Activated CD4-positive, alpha-beta T cell treated with anti-CD3 and anti-CD28 coated beads for 36 hours (primary cell): ENCODE results near the gene VWA5B1. TPM values are rescaled to one million over a fixed set of nuclear protein-coding genes. Genes with fewer than 3 reads are reported as not detected.

Experiments
- ATAC-seq: fragments of 200-7000 bp; cut with Tn5 transposase; one replicate; pipeline ENCODE4 v1.10.0; 2021; ENCODE audit warnings: mild to moderate bottlenecking, moderate library complexity
- CTCF ChIA-PET: fragments of 350-600 bp; sonication (Branson Sonifier 250); formaldehyde crosslinking; loops from one replicate; lab custom pipeline; 2021; ENCODE audit warnings: antibody characterized with exemption; lab: Charles Lee
- POLR2A ChIA-PET: fragments of 350-600 bp; sonication (Branson Sonifier 250); formaldehyde crosslinking; loops from one replicate; lab custom pipeline; 2021; ENCODE audit warnings: antibody characterized with exemption, inconsistent platforms; lab: Charles Lee
- DNase-seq: peaks from one replicate; pipeline ENCODE4 v3.0.0-alpha.2; 2020
- H3K27ac Mint-ChIP-seq: one replicate; pipeline ENCODE4 v1.8.0; 2021; ENCODE audit warnings: mixed read lengths
- H3K27me3 Mint-ChIP-seq: one replicate; pipeline ENCODE4 v1.8.0; 2021; ENCODE audit warnings: mixed read lengths
- H3K36me3 Mint-ChIP-seq: one replicate; pipeline ENCODE4 v1.8.0; 2021; ENCODE audit warnings: low read depth, mixed read lengths
- H3K4me1 Mint-ChIP-seq: one replicate; pipeline ENCODE4 v1.8.0; 2021; ENCODE audit warnings: mixed read lengths
- H3K4me3 Mint-ChIP-seq: one replicate; pipeline ENCODE4 v1.8.0; 2021; ENCODE audit warnings: mild to moderate bottlenecking, moderate library complexity, mixed read lengths
- H3K9me3 Mint-ChIP-seq: one replicate; pipeline ENCODE4 v1.8.0; 2021; ENCODE audit warnings: low read depth, mixed read lengths
- intact Hi-C, 2 experiments: fragments of 100-400 bp; cut with DNase I in 1 of 2; cut with micrococcal nuclease in 1 of 2; formaldehyde crosslinking; loops; one replicate each; pipeline versions ENCODE4 v1.14.2 to v1.15.1; 2022 to 2024; cut with DNase I, micrococcal nuclease
- total RNA-seq, 2 experiments: library from RNA; stranded (reverse); gene quantifications; one replicate each; pipeline ENCODE4 v1.2.3, GENCODE V29; 2021

VWA5B1 gene
- total RNA-seq, 2 experiments from 2014 or later = not detected

DNA sequence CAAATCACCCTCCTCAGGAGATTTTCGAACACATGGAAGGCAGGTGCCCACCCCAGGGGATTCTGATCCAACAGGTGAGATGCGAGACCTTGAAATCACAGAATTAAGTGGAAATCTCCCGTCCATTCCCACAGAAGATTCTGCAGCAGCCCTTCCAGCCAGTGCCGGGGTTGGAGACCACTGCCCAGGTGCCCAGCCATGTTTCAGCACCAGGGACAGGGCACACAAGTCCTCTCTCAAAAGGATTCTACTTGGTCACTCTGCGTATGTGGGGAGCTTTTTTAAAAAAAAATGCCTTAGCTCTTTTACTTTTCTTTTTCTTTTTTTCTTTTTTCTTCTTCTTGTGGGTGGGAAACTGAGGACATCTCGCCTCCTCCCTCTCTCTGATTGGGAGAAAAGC, 80.7 kb downstream of the VWA5B1 start:
- no peaks in the 10 kb centered on the region for H3K9me3 Mint-ChIP-seq
- DNase-seq = peak; percentile 29
- no peaks in the 10 kb centered on the region for H3K36me3 Mint-ChIP-seq
- ChIA-PET CTCF (interaction anchor here (1.0 to 2.5 kb wide), 3 partner anchors 9 to 55 kb away, joined by 3 to 13 read pairs (median 5); no protein-coding TSS in a partner anchor), POLR2A (no interaction called here)
- intact Hi-C loops = loop anchor here in 1 of 2 experiments (10.0 kb wide), 1 partner anchor 263 kb away; the partner anchor contains the start of gene PINK1
- H3K4me1 Mint-ChIP-seq = peaks cover 10% of the 10 kb centered on the region
- H3K27me3 Mint-ChIP-seq = peaks cover 34% of the 10 kb centered on the region
- no peak overlapping the region for H3K4me3 Mint-ChIP-seq
- no peak for ATAC-seq
- no peak overlapping the region for H3K27ac Mint-ChIP-seq

DNA sequence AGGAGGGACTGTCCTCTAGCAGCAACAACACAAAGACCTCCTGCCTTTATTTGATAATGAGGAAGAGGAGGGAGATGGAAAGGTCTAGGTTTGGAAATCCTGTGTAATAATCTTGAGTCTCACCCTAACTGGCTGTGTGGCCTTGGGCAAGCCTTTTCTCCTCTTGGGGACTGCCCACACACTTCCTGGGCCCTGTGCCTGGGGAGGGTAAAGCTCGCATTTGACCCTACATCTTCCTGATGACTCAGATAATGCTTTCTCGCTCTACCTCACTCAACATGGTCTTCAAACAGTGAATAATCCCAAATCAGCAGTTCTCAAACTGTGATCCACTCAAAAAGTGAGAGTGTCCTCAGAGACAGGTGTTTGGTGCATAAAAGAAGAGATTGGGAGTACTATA, 81.2 kb downstream of the VWA5B1 start:
- Mint-ChIP-seq H3K4me1 (peaks cover 10% of the 10 kb centered on the region), H3K36me3 (no peaks in the 10 kb centered on the region), H3K9me3 (no peaks in the 10 kb centered on the region), H3K27ac (no peak overlapping the region), H3K4me3 (no peak overlapping the region), H3K27me3 (peaks cover 38% of the 10 kb centered on the region)
- DNase-seq = peak; percentile 56
- CTCF ChIA-PET = interaction anchor here (1.0 to 2.5 kb wide), 3 partner anchors 10 to 54 kb away, joined by 3 to 13 read pairs (median 5); no protein-coding TSS in a partner anchor
- POLR2A ChIA-PET = no interaction called here
- intact Hi-C loops = loop anchor here in 1 of 2 experiments (10.0 kb wide), 1 partner anchor 263 kb away; the partner anchor contains the start of gene PINK1
- peak; percentile 87 for ATAC-seq

DNA sequence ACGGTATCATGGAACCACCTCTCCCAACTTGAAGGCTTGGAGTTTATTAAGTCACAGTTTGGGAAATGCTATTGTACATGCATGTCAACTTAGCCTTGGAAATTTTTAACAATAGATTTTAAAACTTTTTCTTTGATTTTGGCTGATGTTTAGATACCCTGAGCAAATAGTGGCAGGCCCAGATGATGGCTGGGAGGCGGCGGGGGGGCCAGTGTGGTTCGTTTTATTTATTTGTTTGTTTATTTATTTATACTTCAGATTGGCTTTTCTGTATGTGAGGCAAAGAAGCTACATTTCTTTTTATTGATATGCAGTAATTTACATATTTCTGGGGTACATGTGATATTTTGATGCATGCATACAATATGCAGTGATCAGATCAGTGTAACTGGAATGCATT, 82.0 kb downstream of the VWA5B1 start:
- Mint-ChIP-seq H3K36me3 (no peaks in the 10 kb centered on the region), H3K9me3 (no peaks in the 10 kb centered on the region), H3K4me3 (no peak overlapping the region), H3K4me1 (peaks cover 10% of the 10 kb centered on the region), H3K27ac (no peak overlapping the region), H3K27me3 (peaks cover 30% of the 10 kb centered on the region)
- ChIA-PET CTCF (interaction anchor here (1.3 kb wide), 1 partner anchor 156 kb away, joined by 3 read pairs; no protein-coding TSS in a partner anchor), POLR2A (no interaction called here)
- intact Hi-C loops = loop anchor here in 1 of 2 experiments (10.0 kb wide), 1 partner anchor 262 kb away; the partner anchor contains the start of gene PINK1
- ATAC-seq = no peak
- no peak for DNase-seq

DNA sequence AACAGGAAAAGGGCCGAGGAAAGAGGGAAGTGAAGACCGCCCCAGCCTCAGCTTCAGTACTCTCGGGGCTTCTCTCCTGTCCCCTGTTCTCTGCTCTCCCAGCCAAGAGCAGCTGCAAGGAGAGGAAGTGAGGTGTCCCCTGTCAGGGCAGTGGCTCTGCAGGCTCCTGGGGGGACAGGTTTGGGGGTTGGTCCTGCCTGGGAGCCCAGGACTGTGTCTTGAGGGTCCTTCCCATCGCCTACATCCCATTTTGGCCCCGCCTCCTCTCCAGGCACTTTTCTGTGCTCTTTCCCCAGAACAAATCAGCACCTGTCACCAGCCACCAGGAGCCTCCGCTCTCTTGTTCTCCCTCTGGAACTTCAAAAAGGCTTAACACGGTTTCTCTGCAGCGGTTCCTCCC, 82.6 kb downstream of the VWA5B1 start:
- ChIA-PET CTCF (interaction anchor here (1.3 kb wide), 1 partner anchor 157 kb away, joined by 3 read pairs; no protein-coding TSS in a partner anchor), POLR2A (no interaction called here)
- no peaks in the 10 kb centered on the region for H3K9me3 Mint-ChIP-seq
- no peak for ATAC-seq
- H3K27me3 Mint-ChIP-seq = peaks cover 24% of the 10 kb centered on the region
- intact Hi-C loops = loop anchor here in 1 of 2 experiments (10.0 kb wide), 1 partner anchor 262 kb away; the partner anchor contains the start of gene PINK1
- H3K36me3 Mint-ChIP-seq = no peaks in the 10 kb centered on the region
- no peak overlapping the region for H3K4me3 Mint-ChIP-seq
- no peak overlapping the region for H3K27ac Mint-ChIP-seq
- DNase-seq = no peak
- H3K4me1 Mint-ChIP-seq = peaks cover 10% of the 10 kb centered on the region

GRCh38 chr1:20373764-20374163, 83.1 kb downstream of the VWA5B1 start:
- Mint-ChIP-seq H3K27me3 (peaks cover 19% of the 10 kb centered on the region), H3K27ac (no peak overlapping the region), H3K4me3 (no peak overlapping the region), H3K4me1 (peaks cover 10% of the 10 kb centered on the region), H3K36me3 (no peaks in the 10 kb centered on the region), H3K9me3 (no peaks in the 10 kb centered on the region)
- no peak for DNase-seq
- no peak for ATAC-seq
- ChIA-PET CTCF (interaction anchor here (1.2 to 1.3 kb wide), 2 partner anchors 157 to 161 kb away, joined by 3 read pairs; no protein-coding TSS in a partner anchor), POLR2A (no interaction called here)
- intact Hi-C loops = loop anchor here in 1 of 2 experiments (10.0 kb wide), 1 partner anchor 261 kb away; the partner anchor contains the start of gene PINK1

- Mint-ChIP-seq H3K27me3 (peaks cover 20% of the 10 kb centered on the region), H3K27ac (no peak overlapping the region), H3K36me3 (no peaks in the 10 kb centered on the region), H3K9me3 (no peaks in the 10 kb centered on the region), H3K4me1 (peaks cover 13% of the 10 kb centered on the region), H3K4me3 (no peak overlapping the region)
- POLR2A ChIA-PET = no interaction called here
- intact Hi-C loops = loop anchor here (5.0 to 10.0 kb wide), 2 partner anchors 57 to 259 kb away; partner anchors contain the start of gene PINK1 (in 1 of the 2)
- ATAC-seq (no peak), DNase-seq (no peak)
- CTCF ChIA-PET = interaction anchor here (1.2 kb wide), 1 partner anchor 8 kb away, joined by 3 read pairs; no protein-coding TSS in a partner anchor
Observed at GRCh38 chr1:20375563-20375962, 84.9 kb downstream of the VWA5B1 start.

DNA sequence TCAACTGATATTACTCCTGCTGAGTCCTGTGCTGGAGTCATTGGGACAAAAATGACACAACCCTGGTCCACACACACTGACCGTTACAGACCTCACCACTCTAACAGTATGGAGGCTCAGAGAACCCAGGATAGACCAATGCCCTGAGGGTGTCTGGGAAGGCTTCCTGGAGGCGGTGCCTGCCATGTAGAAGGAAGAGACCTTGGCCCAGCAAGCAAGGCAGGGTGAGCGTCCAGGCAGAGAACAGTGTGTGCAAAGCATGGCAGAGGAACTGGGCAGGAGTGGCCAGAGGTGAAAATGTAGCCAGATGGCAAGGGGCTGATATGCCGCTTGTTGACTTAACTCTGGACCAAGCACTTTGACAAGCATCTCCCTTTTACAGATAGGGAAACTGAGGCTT, 85.5 kb downstream of the VWA5B1 start:
- peaks cover 15% of the 10 kb centered on the region for H3K4me1 Mint-ChIP-seq
- CTCF ChIA-PET = interaction anchor here (1.0 to 1.1 kb wide), 2 partner anchors 88 to 255 kb away, joined by 3 to 5 read pairs; no protein-coding TSS in a partner anchor
- no peaks in the 10 kb centered on the region for H3K9me3 Mint-ChIP-seq
- DNase-seq (no peak), ATAC-seq (no peak)
- H3K36me3 Mint-ChIP-seq = no peaks in the 10 kb centered on the region
- intact Hi-C loops = loop anchor here (2.0 to 10.0 kb wide), 3 partner anchors 56 to 259 kb away; partner anchors contain the start of gene PINK1 (in 1 of the 2)
- H3K4me3 Mint-ChIP-seq = no peak overlapping the region
- POLR2A ChIA-PET = interaction anchor here (0.6 kb wide), 1 partner anchor 257 kb away, joined by 3 read pairs; no protein-coding TSS in a partner anchor
- H3K27ac Mint-ChIP-seq = no peak overlapping the region
- peaks cover 20% of the 10 kb centered on the region for H3K27me3 Mint-ChIP-seq

GRCh38 chr1:20376880-20377494, 86.3 kb downstream of the VWA5B1 start:
- Mint-ChIP-seq H3K4me1 (peaks cover 7% of the 10 kb centered on the region), H3K36me3 (no peaks in the 10 kb centered on the region), H3K27me3 (peaks cover 17% of the 10 kb centered on the region), H3K4me3 (no peak overlapping the region), H3K9me3 (no peaks in the 10 kb centered on the region), H3K27ac (no peak overlapping the region)
- ChIA-PET POLR2A (interaction anchor here (0.6 kb wide), 1 partner anchor 164 kb away, joined by 3 read pairs; no protein-coding TSS in a partner anchor), CTCF (interaction anchor here (0.6 to 1.1 kb wide), 9 partner anchors 14 to 467 kb away, joined by 3 to 6 read pairs (median 4); no protein-coding TSS in a partner anchor)
- intact Hi-C loops = loop anchor here (1.0 to 10.0 kb wide), 5 partner anchors 53 to 258 kb away; partner anchors contain the start of gene PINK1 (in 1 of the 2)
- ATAC-seq (peak; percentile 85), DNase-seq (peak; percentile 82)

GRCh38 chr1:20377516-20378270, 87.0 kb downstream of the VWA5B1 start:
- Mint-ChIP-seq H3K4me1 (peaks cover 6% of the 10 kb centered on the region), H3K4me3 (no peak overlapping the region)
- intact Hi-C loops = loop anchor here (1.0 to 10.0 kb wide), 5 partner anchors 53 to 257 kb away; partner anchors contain the start of gene PINK1 (in 1 of the 2)

GRCh38 chr1:20379075-20379474, 88.4 kb downstream of the VWA5B1 start:
- no peak for DNase-seq
- POLR2A ChIA-PET = no interaction called here
- intact Hi-C loops = loop anchor here (5.0 to 10.0 kb wide), 2 partner anchors 53 to 256 kb away; partner anchors contain the start of gene PINK1 (in 1 of the 2)
- ATAC-seq = no peak
- Mint-ChIP-seq H3K27ac (no peak overlapping the region), H3K27me3 (peaks cover 26% of the 10 kb centered on the region), H3K9me3 (no peaks in the 10 kb centered on the region), H3K36me3 (no peaks in the 10 kb centered on the region), H3K4me3 (no peak overlapping the region), H3K4me1 (peaks cover 6% of the 10 kb centered on the region)
- CTCF ChIA-PET = interaction anchor here (0.6 to 1.4 kb wide), 4 partner anchors 16 to 1590 kb away, joined by 3 to 4 read pairs (median 3); no protein-coding TSS in a partner anchor

More at GRCh38 chr1:20377516-20378270, 87.0 kb downstream of the VWA5B1 start:
- peaks cover 21% of the 10 kb centered on the region for H3K27me3 Mint-ChIP-seq
- no peaks in the 10 kb centered on the region for H3K36me3 Mint-ChIP-seq
- no peaks in the 10 kb centered on the region for H3K9me3 Mint-ChIP-seq
- ChIA-PET CTCF (interaction anchor here (0.6 to 1.2 kb wide), 9 partner anchors 14 to 468 kb away, joined by 3 to 6 read pairs (median 4); no protein-coding TSS in a partner anchor), POLR2A (no interaction called here)
- H3K27ac Mint-ChIP-seq = no peak overlapping the region
- ATAC-seq (no peak), DNase-seq (no peak)
